GM12875 (cell line): ENCODE measurements around the gene PPP1R13B.

Experiments used
- H3K4me3 ChIP-seq: one replicate; pipeline ENCODE4 v1.5.1; 2011; ENCODE audit warnings: low read depth, low read length, control low read depth
- TF ChIP-seq, protein P1 (sequence below): IDR thresholded peaks from 2 replicates; pipeline ENCODE4 v1.5.1; 2011; ENCODE audit warnings: low read depth, mild to moderate bottlenecking, control low read depth, inconsistent platforms, low read length, moderate library complexity, borderline replicate concordance; ENCODE audit not compliant: insufficient read depth

PPP1R13B gene

DNA sequence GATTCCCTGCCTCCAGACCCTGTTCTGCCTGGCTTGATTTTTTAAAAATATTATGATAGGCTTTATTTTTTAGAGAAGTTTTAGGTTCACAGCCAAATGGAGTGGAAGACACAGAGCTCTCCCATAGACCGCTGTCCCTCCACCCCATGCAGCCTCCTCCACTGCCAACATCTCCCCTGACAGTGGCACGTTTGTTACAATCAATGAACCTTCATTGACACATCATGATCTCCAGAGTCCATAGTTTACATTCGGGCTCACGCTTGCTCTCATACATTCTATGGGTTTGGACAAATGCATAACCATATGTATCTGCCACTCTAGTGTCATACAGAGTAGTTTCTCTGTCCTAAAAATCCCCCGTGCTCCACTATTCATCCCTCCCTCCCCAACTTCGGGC is 15.9 kb upstream of the PPP1R13B start:
- TF ChIP-seq, protein P1, sequence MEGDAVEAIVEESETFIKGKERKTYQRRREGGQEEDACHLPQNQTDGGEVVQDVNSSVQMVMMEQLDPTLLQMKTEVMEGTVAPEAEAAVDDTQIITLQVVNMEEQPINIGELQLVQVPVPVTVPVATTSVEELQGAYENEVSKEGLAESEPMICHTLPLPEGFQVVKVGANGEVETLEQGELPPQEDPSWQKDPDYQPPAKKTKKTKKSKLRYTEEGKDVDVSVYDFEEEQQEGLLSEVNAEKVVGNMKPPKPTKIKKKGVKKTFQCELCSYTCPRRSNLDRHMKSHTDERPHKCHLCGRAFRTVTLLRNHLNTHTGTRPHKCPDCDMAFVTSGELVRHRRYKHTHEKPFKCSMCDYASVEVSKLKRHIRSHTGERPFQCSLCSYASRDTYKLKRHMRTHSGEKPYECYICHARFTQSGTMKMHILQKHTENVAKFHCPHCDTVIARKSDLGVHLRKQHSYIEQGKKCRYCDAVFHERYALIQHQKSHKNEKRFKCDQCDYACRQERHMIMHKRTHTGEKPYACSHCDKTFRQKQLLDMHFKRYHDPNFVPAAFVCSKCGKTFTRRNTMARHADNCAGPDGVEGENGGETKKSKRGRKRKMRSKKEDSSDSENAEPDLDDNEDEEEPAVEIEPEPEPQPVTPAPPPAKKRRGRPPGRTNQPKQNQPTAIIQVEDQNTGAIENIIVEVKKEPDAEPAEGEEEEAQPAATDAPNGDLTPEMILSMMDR, result no peak

DNA sequence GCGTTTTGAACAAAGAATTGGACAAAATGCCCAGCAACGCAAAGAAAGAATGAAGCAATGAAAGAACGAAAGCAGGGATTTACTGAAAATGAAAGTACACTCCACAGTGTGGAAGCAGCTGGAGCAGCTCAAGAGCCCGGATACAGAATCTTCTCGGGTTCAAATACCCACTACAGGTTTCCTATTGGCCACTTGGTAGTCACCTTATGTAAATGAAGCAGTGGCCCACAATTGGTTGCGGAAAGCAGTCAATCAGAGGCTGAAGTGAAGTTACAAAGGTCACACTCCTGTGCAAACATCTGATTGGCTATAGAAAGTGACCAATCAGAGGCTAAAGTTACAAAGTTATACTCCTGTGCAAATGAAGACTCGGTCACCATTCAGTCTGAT is 15.0 kb upstream of the PPP1R13B start:
- TF ChIP-seq, protein P1, result no peak
- no peak overlapping the region for H3K4me3 ChIP-seq

More for the DNA sequence above, 15.9 kb upstream of the PPP1R13B start:
- H3K4me3 ChIP-seq, result no peak overlapping the region

DNA sequence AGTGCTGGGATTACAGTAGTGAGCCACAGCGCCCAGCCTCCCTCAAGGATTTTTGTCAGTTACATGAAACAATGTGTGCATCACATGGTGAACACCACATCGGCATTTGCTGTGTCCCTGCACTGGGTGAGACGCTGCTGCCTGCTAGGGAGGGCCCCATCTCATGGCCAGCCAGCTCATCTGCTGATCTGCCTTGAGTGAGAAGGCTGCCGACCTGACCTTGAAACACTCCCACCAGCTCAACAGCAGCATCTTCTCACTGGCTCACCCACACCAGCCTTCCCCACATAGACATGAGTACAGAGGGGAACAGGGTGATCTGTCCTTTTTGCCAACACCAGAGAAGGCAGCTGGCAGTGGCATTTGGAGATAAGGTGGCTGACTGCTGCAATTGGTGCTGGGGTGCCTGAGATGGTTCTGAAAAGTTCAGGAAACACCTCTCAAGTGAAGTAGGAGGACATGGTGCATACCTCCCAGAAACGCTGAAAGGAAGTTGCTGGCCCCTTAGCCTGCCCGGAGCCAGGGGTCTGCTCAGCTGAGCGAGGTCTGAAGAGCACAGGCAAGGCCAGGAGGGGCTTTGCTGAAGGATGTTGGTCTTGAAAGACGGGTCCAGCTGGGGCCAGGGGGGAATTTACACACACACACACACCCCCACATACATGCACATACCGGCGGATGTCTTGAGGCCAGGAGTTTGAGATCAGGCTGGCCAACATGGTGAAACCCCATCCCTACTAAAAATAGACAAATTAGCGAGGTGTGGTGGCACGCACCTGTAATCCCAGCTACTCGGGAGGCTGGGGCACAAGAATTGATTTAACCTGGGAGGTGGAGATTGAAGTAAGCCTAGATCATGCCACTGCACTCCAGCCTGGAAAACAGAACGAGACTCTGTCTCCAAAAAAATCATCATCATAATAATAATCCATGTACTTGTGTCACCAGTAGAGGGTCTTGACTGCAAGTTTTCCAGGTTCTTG is 14.3 kb upstream of the PPP1R13B start:
- H3K4me3 ChIP-seq, result no peak overlapping the region
- TF ChIP-seq, protein P1, result no peak

DNA sequence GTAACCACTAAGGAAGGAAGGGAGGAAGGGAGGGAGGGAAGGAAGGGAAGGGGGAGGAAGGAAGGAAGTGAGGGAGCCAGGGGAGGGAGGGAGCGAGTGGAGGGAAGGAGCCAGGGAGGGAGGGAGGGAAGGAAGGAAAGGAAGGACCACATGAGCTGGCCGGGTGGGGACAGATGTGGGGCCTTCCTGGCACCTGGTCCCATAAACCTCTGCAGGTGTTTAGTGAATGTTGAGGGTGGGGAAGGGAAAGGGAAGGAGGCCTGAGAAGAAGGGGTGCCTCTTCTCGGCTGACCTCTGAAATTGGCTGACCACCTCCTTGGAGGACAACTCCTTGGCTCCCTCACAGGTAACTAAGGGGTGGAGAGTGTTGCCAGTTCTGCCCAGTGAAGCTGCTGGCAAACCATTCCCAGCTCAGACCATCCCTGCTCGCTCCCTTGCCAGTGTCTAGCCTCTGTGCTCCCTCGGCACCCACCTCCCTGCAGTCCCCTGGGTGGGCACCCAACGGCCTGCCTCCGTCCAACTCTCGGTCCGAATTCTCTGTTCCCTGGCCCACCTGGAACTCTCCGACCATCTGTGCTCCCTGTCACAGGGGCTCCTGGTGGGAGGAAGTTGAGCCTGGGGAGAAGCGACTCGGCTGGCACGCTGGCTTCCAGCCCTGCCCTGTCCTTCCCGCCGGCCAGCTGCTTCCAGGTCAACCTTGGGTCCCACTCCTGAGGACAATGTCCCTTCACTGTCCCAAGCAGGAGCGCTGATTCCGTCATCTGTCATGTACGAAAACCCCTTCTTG is 12.2 kb upstream of the PPP1R13B start:
- TF ChIP-seq, protein P1, result no peak
- no peak overlapping the region for H3K4me3 ChIP-seq

DNA sequence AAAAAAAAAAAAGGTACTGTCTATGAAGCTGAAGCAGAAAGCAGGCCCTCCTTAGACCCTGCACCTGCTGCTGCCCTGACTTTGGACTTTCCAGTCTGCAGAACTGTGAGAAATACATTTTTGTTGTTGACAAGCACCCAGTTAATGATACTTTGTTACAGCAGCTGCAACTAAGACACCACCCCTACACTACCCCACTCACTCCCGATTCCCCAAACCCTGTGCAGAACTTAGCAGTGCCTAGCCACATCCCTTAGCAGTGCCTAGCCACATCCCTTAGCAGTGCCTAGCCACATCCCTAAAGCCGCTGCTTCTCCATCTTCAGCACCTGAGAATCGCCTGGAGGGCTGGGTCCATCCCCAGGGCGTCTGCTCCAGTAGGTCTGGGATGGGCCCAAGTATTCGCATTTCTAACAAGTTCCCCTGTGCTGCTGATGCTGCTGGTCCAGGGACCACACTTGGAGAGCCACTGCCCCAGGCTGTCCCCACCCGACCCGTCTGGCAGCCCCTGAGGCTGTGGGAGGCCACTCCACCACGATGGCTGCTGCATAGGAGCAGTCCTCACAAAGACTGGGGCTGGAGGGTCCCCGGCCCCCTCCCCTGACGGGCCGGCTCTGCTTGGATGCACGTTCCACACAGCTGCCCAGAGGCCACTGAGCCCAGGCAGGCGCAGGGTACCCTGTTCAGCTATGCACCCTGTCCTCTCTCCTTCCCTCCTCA is 10.8 kb upstream of the PPP1R13B start:
- H3K4me3 ChIP-seq, result no peak overlapping the region
- TF ChIP-seq, protein P1, result no peak

DNA sequence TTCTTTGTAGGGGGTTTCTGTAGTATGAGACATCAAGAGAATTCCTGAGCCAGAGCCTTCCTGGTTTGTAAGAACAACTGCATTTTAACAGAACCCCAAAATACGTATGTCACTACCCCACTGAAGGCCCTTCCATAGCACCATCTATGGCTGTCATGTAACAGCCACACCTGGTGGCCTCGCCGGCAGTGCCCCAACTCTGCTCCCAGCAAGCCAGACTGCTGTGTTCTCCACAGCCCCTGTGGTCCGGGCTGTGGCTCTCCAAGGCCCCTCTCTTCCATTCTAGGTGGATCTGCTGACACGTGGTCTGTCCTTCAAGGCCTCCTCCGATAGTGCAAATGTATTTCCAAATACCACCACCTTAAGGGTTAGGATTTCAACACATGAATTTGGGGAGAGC is 9.9 kb upstream of the PPP1R13B start:
- TF ChIP-seq, protein P1, result no peak
- H3K4me3 ChIP-seq, result no peak overlapping the region
